Measurements from ENCODE around the gene MEGF11. TPM values are rescaled to one million over a fixed set of nuclear protein-coding genes. Genes with fewer than 3 reads are reported as not detected.

Gene MEGF11
- total RNA-seq, 2 donors from 2014 or later = not detected

GRCh38 chr15:65963358-65963757 lies 290.2 kb downstream of the MEGF11 start:
- DNase-seq (ENCODE audit: low spot score) = no peak
- intact Hi-C loops (cut with DNase I) = no loop called here
- no peak overlapping the region for H3K27ac ChIP-seq
- H3K27me3 ChIP-seq (replicated peaks; ENCODE audit: insufficient read depth) = no peaks in the 10 kb centered on the region
- no peak overlapping the region for H3K4me3 ChIP-seq
- WGBS = 30% methylated on average over 5 of the region's 5 CpGs
- H3K4me1 ChIP-seq (replicated peaks) = no peaks in the 10 kb centered on the region
- no peaks in the 10 kb centered on the region for H3K9me3 ChIP-seq
- TF ChIP-seq POLR2A (IDR thresholded peaks at IDR 0.05) (no peak), POLR2AphosphoS5 (IDR thresholded peaks at IDR 0.05) (no peak)
- TF ChIP-seq, protein P1, sequence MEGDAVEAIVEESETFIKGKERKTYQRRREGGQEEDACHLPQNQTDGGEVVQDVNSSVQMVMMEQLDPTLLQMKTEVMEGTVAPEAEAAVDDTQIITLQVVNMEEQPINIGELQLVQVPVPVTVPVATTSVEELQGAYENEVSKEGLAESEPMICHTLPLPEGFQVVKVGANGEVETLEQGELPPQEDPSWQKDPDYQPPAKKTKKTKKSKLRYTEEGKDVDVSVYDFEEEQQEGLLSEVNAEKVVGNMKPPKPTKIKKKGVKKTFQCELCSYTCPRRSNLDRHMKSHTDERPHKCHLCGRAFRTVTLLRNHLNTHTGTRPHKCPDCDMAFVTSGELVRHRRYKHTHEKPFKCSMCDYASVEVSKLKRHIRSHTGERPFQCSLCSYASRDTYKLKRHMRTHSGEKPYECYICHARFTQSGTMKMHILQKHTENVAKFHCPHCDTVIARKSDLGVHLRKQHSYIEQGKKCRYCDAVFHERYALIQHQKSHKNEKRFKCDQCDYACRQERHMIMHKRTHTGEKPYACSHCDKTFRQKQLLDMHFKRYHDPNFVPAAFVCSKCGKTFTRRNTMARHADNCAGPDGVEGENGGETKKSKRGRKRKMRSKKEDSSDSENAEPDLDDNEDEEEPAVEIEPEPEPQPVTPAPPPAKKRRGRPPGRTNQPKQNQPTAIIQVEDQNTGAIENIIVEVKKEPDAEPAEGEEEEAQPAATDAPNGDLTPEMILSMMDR (IDR thresholded peaks at IDR 0.05) = no peak
- H3K36me3 ChIP-seq = no peaks in the 10 kb centered on the region

DNA sequence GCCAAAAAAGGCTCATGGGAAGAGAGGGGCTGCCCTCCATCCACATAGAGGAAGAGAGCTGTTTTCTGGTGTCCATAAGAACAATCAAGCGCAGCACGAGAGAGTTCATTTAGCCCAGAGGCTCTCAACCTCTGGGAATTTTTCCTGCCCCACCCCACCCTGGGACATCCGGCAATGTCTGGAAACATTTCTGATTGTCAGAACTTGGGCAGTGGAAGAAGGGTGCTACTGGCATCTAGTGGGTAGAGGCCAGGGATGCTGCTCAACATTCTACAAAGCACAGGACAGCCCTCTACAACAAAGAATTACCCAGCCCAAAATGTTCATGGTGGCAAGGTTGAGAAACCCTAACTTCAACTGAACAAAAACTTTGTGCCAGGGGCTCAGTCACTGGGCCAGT lies 291.4 kb downstream of the MEGF11 start:
- no peak for TF ChIP-seq POLR2AphosphoS5 (IDR thresholded peaks at IDR 0.05)
- no peak for TF ChIP-seq POLR2A (IDR thresholded peaks at IDR 0.05)
- TF ChIP-seq, protein P1 (IDR thresholded peaks at IDR 0.05) = no peak
- Histone ChIP-seq H3K27me3 (replicated peaks; ENCODE audit: insufficient read depth) (no peaks in the 10 kb centered on the region), H3K4me3 (no peak overlapping the region), H3K27ac (no peak overlapping the region), H3K9me3 (no peaks in the 10 kb centered on the region), H3K36me3 (no peaks in the 10 kb centered on the region), H3K4me1 (replicated peaks) (no peaks in the 10 kb centered on the region)
- 77% methylated on average over 3 of the region's 3 CpGs for WGBS
- no peak for DNase-seq (ENCODE audit: low spot score)
- intact Hi-C loops (cut with DNase I) = no loop called here

- no peaks in the 10 kb centered on the region for H3K4me1 ChIP-seq (replicated peaks)
- H3K27ac ChIP-seq = no peak overlapping the region
- 58% methylated on average over 3 of the region's 3 CpGs for WGBS
- no peaks in the 10 kb centered on the region for H3K27me3 ChIP-seq (replicated peaks; ENCODE audit: insufficient read depth)
- intact Hi-C loops (cut with DNase I) = no loop called here
- no peak for DNase-seq (ENCODE audit: low spot score)
- no peaks in the 10 kb centered on the region for H3K36me3 ChIP-seq
- TF ChIP-seq POLR2A (IDR thresholded peaks at IDR 0.05) (no peak), POLR2AphosphoS5 (IDR thresholded peaks at IDR 0.05) (no peak)
- TF ChIP-seq, protein P1 (IDR thresholded peaks at IDR 0.05) = no peak
- no peak overlapping the region for H3K4me3 ChIP-seq
- H3K9me3 ChIP-seq = no peaks in the 10 kb centered on the region
Measured at GRCh38 chr15:65960586-65960985, 293.0 kb downstream of the MEGF11 start.

DNA sequence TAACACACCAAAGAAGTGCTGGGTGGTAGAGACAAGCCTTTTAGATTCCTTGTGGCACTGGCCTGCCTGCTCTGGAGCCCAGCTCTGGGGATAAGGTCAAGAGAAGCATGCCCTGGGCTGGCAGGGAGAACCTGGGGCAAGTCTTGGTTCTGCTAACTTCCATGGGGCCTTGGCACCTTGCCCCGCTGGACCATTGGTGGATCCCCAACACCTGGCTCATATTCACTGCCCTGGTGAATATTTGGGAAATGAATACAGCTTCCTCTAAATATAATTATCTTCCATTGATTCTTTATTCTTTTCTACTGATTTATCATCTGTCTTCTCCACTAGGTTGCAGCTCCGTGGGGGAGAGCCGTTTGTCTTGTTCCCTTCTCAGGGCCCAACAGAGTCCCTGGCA lies 294.7 kb downstream of the MEGF11 start:
- intact Hi-C loops (cut with DNase I) = no loop called here
- no peaks in the 10 kb centered on the region for H3K27me3 ChIP-seq (replicated peaks; ENCODE audit: insufficient read depth)
- WGBS = 60% methylated on average over 3 of the region's 3 CpGs
- H3K27ac ChIP-seq = no peak overlapping the region
- no peaks in the 10 kb centered on the region for H3K4me1 ChIP-seq (replicated peaks)
- DNase-seq (ENCODE audit: low spot score) = no peak
- no peak overlapping the region for H3K4me3 ChIP-seq
- TF ChIP-seq, protein P1 (IDR thresholded peaks at IDR 0.05) = no peak
- TF ChIP-seq POLR2AphosphoS5 (IDR thresholded peaks at IDR 0.05) = no peak
- no peak for TF ChIP-seq POLR2A (IDR thresholded peaks at IDR 0.05)
- no peaks in the 10 kb centered on the region for H3K36me3 ChIP-seq
- H3K9me3 ChIP-seq = no peaks in the 10 kb centered on the region

DNA sequence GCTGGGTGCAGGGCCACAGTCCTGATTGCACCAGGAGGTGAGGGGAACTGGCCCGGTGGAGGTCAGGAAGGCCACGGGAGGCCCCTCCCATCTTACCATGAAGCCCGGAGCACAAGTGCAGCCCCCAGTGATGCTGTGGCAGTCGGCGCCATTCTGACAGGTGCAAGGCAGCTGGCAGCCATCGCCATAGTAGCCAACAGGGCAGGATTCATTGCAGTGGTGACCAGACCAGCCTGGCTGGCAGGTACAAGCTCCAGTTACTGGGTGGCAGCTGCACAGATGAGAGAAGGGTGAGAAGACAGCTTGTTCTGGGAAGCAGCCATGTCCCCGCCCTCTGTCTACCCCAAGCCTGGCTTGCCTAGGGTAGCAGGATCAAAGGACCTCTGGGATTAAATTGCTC lies 296.1 kb downstream of the MEGF11 start:
- H3K9me3 ChIP-seq = no peaks in the 10 kb centered on the region
- H3K27me3 ChIP-seq (replicated peaks; ENCODE audit: insufficient read depth) = no peaks in the 10 kb centered on the region
- no peaks in the 10 kb centered on the region for H3K4me1 ChIP-seq (replicated peaks)
- DNase-seq (ENCODE audit: low spot score) = no peak
- TF ChIP-seq, protein P1 (IDR thresholded peaks at IDR 0.05) = no peak
- TF ChIP-seq POLR2A (IDR thresholded peaks at IDR 0.05) = no peak
- TF ChIP-seq POLR2AphosphoS5 (IDR thresholded peaks at IDR 0.05) = no peak
- no peak overlapping the region for H3K4me3 ChIP-seq
- no peak overlapping the region for H3K27ac ChIP-seq
- intact Hi-C loops (cut with DNase I) = no loop called here
- 56% methylated on average over 7 of the region's 7 CpGs for WGBS
- no peaks in the 10 kb centered on the region for H3K36me3 ChIP-seq
